NCI-H1092 (cell line): ENCODE data around the gene TBC1D1.
"Not testable (repeated sequence)": the region's sequence is repeated elsewhere in the genome, so short reads cannot be mapped to it uniquely, and the experiment has no call there.

Source experiments
- DNase-seq: peaks from one replicate; lab custom pipeline; 2025; lab: John Stamatoyannopoulos, UW

Gene TBC1D1

DNA sequence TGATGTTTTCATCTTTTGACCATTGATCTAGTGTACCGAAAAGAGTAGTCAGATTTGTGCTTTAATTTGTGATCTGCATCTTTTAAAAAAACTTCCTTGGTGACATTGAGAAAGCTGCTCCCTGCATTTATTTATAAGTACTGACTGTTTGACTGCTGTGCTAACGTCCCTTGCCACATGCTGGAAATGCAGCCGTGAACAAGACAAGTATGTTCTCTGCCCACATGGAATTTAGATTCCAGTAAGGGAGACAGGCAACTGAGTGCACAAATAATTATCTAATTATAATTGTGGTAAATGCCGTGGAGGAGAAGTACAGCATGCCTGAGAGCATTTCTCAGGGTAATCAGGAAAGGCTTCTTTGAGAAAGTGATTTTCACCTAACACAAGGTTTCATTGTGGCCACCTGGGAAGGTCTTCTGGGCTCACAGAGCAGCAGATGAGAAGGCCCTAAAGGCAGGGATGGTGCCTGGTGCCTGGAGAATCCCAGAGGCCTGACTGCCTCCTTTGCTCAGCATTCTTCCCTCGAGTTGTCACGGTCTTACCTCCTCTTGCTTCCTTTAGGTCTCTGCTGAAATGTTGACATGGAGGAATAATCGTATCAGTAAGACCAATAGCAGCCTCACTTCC, 125.1 kb downstream of the TBC1D1 start:
- DNase-seq = no peak

DNA sequence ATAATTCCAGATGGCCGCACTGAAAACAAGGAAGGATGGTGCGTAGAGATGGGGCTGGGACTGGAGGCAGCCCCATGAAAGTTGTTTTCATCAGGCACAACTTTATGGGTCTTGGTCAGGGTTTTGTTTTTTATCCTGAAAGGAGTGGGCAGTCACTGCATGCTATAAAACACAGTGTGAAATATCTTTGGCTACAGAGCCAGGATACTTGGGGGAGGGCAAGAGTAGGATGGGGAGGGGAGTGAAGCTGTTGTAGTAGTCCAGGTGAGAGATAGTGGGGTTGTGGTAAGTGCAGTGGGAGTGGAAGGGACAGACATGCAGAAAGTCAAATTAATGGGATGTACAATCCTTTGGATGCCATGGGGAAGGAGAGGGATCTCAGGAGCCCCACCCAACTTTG, 125.8 kb downstream of the TBC1D1 start:
- no peak for DNase-seq

DNA sequence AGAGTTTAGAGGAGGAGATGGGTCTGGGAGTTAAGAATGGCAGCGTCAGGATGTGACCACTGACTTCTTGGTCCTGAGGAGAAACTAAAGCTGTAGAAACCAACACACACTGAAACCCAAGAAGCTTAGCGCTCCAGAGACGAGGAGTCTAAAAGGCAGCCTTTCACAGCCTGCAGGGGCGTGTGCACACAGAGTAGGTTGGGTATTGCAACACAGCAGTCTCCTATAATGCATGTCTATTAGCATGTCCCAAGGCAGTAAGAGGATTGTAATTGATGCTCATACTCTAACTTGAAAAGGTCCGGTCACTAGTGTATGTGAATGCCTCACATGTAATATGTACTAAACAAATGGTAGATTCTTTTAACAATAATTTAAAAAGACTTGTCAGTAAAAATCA, 126.7 kb downstream of the TBC1D1 start:
- no peak for DNase-seq

DNA sequence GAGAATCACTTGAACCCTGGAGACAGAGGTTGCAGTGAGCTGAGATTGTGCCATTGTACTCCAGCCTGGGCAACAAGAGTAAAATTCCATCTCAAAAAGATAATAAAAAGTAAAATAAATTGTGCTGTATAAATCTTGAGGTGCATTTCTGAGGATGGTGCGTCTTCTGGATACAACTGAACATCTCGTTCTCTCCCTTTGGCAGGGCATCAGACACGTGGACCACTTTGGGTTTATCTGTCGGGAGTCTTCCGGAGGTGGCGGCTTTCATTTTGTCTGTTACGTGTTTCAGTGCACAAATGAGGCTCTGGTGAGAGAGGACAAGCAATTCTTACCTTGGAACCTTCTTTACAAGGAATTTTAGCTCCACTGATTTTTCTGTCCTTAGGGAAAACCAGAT, 129.5 kb downstream of the TBC1D1 start:
- DNase-seq = no peak

DNA sequence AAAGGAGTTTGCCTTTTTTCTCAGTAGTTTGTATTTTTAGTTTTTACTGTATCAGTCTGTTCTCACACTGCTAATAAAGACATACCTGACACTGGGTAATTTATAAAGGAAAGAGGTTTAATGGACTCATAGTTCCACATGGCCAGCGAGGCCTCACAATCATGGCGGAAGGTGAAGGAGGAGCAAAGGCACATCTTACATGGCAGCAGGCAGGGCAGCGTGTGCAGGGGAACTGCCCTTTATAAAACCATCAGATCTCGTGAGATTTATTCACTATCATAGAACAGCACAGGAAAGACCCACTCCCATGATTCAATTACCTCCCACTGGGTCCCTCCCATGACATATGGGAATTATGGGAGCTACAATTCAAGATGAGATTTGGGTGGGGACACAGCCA, 130.1 kb downstream of the TBC1D1 start:
- not testable (repeated sequence) for DNase-seq

DNA sequence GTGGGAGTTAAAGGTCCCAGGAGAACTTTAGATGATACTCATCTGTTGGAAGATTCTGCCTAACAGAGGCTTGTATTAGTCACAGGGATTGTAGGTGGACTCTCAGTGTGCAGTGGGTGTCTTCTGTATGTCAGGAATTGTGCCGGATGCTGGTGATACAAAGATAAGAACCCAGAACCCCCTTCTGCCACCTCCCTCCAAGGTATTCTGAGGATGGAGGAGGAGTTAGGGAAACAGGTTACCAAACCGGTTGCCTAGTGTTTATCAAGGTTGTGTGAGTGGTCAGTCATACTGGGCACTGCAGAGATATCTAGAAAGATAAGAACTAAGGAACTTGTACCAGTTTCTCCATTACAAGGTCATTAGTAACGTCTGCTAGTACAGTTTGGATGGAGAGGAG, 130.9 kb downstream of the TBC1D1 start:
- no peak for DNase-seq

DNA sequence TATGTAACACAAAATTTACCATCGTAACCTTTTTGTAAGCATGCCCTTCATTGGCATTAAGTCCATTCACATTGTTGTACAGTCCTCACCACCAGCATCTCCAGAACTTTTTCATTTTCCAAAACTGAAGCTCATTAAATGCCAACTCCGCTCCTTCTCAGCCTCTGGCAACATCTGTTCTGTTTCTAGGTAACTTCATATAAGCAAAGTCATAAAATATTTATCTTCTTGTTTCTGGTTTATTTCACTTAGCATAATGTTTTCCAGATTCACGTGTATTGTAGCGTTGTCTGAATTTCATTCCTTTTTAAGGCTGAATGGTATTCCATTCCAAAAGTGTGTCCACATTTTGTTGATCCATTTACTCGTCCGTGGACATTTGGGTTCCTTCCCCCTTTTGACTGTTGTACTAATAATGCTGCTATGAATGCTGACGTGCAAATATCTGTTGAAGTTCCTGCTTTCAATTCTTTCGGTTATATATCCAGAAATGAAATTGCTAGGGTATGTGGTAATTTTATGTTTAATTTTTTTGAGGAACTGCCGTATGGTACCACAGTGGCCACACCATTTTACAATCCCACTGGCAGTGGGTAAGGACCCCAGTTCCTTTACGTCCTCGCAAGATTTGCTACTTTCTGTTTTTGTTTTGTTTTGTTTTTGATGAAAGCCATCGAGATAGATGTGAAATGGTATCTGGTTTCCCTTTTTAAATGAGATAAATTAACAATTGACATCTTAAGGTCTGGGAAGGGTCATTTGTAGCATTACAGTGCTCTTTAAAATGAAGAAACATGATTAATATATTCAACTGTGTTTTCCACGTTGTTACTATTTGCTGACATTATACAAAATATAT, 132.7 kb downstream of the TBC1D1 start:
- DNase-seq = no peak

DNA sequence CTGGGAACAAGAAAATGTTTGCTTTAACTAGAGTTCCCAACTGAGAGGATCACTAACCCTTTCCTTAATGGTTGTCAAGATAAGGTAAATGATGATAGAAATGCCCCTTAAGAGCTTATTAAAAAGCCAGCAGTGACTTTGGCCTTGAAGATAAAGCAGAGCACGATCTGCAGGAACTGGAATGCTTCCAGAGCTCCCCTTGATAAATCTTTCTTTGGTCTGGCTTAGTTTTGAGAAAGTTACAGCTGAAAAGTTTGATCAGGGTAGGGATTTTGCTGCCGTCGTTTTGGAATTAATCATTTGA, 133.3 kb downstream of the TBC1D1 start:
- no peak for DNase-seq

DNA sequence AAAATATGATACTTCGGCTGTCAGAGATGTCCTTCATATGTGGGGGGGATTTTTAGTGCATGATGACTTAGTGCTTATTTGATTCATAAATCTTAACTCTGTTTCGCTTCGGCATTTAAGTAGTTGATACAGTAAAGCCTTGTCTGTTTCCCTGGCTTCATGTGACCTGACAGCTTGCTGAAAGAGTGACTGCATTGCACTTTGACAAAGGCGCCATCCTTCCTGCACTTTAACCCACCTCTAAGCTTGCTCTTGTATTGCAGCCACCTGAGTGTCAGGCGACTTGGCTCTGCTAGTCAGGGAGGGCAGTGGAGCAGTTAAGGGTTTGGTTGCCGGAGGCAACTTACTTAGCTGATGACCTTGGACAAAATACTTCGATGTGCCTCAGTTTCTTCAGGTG, 134.8 kb downstream of the TBC1D1 start:
- no peak for DNase-seq

DNA sequence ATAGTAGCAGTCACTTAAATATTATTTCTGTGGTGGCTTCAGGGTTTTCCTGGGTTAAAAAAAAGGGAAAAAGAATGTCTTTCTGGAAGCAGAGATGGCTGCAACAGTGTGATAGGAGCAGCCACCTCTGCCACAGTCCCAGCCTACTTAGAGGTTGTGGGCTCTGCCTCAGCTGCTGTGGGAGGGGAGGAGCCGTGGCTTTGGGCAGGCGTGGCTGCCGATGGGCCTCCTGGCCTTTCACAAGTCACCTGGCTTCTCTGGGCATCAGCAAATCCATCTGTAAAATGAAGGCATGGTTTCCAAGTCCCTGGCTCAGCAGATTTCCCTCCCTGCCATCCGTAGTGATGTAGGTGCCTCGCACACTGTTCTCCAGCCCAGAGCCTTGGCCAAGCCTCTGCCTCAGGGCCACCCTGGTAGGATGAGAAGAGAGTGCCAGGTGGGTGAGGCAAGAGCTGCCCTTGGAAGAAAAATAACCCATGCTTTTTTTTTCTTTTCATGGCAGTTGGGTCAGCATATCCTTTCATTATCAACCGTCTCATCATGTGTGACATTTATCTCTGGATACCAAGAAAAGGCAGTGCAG, 135.4 kb downstream of the TBC1D1 start:
- DNase-seq = no peak

DNA sequence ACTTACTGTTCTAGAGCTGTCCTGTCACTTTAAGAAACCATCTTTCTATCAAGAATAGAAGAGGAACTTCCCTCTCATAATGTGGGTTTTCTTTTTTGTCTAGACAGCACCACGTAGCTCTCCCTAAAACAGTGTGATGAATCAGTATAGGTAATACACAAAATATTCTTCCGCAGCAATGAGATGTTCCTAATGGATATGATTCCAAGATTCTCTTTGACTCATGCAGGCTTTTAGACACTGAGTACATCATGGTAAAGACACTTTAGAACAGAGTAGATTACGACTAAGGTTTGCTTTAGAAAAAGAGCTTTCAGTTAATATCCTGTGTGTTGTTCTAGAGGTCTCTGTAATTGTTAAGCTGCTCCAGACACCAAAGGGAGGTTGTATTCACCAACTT, 139.1 kb downstream of the TBC1D1 start:
- no peak for DNase-seq

DNA sequence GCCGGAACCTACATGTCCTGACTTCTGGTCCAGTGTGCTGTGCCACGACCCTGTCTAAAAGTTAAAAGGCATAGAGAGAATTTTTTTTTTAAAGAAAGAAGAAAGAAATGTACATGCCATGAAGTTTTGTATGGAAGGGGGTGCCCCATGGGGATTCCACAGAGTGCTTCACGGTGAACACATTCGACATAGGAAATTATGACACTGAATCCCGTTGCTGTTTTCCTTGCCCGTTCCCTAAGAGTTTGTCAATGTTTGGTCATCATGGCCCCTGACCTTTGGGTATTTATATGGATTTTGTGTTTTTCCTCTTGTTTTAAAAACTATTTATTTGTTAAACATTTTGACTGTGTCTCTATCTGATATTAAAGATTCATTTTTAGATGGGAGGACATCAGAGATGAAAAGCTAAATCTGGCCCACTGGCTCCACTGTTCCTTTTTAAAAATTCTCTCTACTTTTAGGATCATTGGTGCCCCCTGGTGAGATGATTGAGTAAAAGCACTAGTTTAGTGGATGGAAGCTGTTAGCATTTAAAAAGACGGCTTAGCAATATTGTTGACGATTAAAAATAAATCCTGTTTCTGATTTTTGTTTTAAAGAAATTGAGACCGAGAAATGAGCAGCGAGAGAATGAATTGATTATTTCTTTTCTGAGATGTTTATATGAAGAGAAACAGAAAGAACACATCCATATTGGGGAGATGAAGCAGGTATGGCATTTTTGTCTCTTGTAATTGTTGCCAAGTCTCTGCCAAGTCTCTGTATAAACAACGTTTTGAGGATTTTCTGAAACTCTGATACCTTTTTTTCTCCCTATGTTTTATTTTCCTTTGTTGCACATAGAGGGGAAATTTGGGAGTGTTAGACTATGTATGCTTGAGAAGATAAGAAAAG, 144.3 kb downstream of the TBC1D1 start:
- peak; percentile 41 for DNase-seq

DNA sequence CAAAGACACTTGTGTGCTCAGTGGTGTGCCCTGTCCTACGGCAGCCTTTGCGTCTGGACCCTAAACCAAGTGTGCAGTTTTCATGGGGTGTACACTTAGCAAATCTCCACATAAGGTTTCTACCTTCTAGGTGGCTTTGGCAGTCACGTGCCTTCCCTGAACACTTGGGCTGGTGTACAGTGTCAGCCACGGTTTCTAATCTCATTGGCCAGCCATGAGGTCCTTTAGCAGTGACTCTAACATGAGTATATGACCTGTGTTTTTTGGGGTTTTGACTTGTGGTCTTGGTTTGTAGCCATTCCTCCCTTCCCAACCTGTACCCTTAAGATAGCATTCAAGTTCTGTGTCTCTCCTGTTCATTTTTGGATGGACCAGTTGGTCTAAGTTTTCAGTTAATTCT, 145.7 kb downstream of the TBC1D1 start:
- DNase-seq = no peak

DNA sequence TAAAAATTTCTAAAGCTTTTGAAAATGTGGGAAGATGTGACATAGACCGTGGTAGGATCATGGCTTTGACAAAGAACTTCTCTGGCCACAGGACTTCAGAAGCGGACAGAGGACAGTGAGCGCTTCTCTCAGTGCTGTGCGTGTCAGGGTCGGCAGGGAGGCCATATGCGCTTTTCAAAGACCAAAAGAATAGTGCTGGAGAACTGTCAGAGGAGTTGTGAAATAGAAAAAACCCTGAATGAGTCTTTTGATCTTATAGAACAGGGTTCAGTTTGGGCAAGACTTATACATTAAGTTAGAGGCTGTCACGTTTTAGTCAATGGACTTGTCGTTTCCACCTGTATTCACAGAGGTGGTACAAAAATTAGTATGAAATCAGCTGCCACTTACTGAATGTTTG, 146.7 kb downstream of the TBC1D1 start:
- DNase-seq = no peak

DNA sequence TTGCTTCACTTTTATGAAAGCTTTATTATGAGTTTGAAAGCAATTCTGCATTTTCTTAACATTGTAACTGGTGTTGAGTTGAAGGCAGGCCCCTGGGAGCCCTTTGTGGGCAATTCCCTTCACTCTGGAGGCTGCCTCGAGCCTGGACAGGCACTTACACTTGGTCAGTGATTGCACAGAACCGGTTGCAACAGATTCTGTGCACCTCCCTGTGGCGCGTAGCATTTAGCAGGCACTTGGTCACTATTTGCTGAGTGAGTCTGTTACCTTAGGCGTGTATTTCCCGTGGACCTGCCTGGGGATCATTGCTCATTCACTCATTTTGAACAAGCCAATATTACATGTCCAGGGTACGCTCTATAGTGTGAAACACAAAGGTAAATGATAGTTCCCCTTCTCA, 149.7 kb downstream of the TBC1D1 start:
- no peak for DNase-seq

DNA sequence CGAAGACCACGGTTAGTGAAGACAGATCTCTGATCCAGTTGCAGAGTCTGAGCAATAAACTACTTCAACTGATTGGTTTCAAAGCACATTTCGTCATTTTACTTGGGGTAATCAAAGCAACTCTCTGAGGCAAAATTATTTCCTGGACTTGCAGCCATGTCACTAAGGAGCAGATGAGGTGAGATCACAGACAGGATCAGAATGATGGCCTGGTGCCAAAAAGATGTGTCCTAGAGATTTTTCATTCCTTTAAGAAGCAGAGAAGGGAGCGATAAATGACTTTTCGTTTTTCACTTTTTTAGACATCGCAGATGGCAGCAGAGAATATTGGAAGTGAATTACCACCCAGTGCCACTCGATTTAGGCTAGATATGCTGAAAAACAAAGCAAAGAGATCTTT, 153.2 kb downstream of the TBC1D1 start:
- no peak for DNase-seq

DNA sequence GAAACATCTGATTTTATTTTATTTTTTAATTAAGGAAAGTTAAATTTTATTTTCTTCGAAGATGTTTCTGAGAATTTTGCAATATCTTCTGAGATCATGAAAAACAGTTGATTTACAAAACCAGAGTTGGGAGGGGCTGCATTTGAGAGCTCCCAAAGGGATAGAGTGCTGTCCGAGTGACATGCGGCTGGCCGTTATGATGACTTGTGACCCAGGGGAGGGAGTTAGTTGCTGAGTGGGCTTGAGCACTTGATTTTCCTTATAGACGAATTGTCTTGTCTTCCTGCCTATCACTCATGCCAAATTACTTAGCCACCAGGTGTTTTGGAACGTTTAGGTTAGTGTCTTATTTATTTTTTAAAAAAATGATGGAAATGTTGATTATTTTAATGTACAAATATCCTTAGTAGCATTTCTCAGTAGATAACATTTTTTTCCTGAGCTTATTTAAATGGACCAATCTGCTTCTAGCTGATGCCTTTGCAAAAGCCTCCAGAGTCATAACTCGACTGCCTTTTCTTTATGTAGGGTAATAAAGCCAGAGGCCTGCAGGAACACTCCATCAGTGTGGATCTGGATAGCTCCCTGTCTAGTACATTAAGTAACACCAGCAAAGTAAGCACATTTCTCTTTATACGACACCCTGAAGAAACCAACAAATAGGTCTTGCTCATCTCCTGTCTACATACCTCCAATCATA, 154.6 kb downstream of the TBC1D1 start:
- no peak for DNase-seq

DNA sequence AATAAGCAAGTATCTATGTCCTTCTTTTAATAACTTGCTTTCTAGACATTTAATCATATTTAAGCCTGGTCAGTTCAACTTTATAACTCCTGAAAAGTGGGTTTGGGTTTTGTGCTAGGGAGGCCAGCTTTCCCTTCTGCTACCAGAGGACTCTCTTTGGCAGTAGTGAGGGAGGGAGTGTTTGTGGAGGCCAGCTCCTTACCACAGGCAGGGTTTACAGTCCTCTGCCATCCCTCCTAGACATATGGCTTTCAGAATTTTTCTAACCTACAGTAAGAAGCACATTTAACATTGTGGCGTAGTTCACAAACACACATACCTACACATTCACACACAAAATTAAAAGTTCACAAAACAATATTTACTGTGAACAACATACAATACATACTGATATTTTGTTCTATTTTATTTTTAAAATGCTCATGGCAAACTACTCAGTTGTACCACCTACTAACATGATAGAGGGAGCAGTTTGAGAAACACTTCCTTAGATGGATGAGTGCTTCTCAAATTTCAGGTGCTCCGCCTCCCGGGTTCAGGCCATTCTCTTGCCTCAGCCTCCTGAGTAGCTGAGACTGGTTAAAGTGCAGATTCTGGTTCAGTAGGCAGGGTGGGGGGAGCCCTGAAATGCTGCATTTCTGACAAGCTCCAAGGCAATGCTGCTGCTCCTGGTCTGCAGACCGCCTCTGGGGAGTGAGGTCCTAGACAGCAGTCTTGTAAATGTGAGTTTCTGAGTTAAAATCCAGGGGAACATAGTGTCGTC, 156.0 kb downstream of the TBC1D1 start:
- DNase-seq = no peak

DNA sequence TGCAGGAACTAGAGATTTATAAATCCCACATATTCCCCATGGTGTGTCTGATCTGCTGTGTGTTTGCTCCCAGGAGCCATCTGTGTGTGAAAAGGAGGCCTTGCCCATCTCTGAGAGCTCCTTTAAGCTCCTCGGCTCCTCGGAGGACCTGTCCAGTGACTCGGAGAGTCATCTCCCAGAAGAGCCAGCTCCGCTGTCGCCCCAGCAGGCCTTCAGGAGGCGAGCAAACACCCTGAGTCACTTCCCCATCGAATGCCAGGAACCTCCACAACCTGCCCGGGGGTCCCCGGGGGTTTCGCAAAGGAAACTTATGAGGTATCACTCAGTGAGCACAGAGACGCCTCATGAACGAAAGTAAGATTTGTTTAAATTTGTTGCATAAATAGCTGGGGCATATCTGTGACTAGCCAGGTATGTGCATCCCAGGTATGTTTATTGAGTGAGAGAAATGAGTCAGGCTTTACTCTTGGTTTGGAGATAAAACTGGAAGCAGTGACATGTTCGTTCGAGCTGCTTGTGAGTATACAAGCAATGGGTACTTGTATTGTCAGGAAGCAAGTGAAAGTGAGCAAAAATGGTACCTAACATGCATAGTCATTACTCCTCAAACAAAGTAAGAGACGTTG, 158.8 kb downstream of the TBC1D1 start:
- no peak for DNase-seq

DNA sequence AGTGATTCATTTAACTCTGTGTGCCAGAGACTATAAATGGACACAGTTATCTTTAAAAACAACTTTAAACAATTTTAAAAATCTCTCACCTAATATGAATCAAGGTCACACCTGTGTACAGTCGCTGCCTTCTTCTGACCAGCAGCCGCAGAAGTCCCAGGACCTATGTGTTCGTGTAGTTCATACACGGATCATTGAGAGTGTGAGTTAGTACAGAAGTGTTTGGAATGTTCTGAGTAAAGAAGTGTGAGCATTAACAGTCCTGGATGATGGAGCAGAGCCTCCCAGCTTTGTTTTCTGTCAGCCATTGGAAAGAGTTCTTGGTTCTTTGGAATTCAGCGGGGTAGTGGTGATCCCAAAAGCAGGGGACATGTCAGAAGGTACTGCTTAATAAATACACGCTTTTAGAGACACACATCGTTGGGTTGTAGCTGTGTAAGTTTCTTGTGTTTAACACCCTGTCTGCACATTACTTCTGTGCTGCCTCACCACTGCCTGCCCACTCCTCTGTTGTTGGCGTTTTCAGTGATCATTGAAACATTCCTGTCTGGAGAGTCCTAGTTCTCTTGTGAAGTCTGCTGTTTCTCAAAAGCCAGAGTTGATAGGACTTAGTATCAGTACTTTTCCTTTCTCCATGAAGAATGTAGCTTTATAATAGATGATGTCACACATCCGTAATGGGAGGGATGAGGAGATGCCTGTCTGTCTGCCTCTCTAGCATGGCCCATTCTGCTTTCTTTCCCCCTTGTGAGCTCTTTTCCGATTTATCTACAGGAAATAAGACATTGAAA, 159.9 kb downstream of the TBC1D1 start:
- DNase-seq = no peak
